ENCODE measurements around the gene FOXP1.
A peak's percentile ranks its signal among the peaks of the same experiment; 100 is the strongest.

DNA sequence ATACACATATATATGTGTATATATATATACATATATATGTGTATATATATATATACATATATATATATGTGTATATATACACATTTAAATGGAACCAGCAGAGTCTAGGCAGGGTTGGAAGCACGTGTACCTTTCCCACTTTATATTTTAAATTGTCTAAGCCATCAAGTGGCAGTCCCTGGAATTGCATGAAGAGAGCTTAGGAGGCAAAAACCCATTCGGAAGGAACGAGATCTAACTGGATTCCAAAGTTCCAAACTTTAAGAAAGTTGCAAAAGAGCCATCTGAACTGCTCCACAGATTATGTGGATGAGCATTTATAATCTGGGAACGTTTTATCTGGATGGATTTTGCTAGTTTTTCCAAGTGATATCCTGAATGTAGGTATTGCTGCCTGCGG is 186.5 kb downstream of the FOXP1 start:
- TF ChIP-seq POLR2A (IDR thresholded peaks at IDR 0.05) (no peak), EP300 (IDR thresholded peaks at IDR 0.05) (no peak), POLR2AphosphoS5 (IDR thresholded peaks at IDR 0.05) (no peak)
- TF ChIP-seq, protein P1, sequence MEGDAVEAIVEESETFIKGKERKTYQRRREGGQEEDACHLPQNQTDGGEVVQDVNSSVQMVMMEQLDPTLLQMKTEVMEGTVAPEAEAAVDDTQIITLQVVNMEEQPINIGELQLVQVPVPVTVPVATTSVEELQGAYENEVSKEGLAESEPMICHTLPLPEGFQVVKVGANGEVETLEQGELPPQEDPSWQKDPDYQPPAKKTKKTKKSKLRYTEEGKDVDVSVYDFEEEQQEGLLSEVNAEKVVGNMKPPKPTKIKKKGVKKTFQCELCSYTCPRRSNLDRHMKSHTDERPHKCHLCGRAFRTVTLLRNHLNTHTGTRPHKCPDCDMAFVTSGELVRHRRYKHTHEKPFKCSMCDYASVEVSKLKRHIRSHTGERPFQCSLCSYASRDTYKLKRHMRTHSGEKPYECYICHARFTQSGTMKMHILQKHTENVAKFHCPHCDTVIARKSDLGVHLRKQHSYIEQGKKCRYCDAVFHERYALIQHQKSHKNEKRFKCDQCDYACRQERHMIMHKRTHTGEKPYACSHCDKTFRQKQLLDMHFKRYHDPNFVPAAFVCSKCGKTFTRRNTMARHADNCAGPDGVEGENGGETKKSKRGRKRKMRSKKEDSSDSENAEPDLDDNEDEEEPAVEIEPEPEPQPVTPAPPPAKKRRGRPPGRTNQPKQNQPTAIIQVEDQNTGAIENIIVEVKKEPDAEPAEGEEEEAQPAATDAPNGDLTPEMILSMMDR (IDR thresholded peaks at IDR 0.05), result peak; percentile 38 to 58 (median 56)
